NCI-H460 (cell line): ENCODE results near the gene DNASE2B. TPM values are rescaled to one million over a fixed set of nuclear protein-coding genes. Genes with fewer than 3 reads are reported as not detected.

Source experiments
- DNase-seq: peaks from one replicate; pipeline ENCODE4 v3.0.0-alpha.2; 2016; ENCODE audit warnings: low read depth; ENCODE audit errors: extremely low read depth
- total RNA-seq: library from RNA; depleted of rRNA; stranded (reverse); fragments of >200 nt; shearing (Covaris generic); gene quantifications from 2 replicates; pipeline ENCODE4 v1.2.3, GENCODE V29; 2014

The DNASE2B gene
- total RNA-seq, 1 experiment from 2014 or later: not detected

DNA sequence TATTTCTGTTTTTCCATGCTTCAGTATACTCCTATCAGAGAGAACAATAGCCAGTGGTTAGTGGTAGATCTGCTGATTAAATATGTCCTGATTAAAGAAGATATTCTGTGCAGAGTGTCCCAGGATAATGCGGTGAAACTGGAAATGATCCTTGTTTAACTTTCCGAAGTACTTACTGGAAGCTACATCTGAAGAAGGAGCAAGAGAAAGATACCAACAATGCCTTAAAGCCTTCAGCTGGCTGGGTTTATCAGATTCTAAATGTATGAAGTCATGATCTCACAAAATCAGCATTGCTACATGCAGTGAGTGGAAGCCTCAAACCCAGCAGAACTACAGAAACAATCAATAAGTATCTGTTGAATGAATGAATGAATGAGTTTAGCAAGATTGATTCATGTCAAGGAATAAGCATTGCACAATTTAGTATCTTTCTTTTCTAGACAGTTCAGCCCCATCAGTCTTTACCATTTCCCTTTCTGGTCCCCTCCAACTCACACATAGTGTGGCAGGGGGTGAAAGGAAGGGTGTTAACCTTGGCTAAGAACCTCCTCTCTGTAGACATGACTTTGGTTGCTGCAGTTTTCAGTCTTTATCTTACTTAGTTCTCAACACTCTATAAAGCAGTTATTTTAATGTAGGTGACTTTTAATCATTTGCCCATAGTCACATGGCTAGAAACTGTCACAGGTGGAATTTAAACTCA lies 24.7 kb upstream of the DNASE2B start:
- no peak for DNase-seq

DNA sequence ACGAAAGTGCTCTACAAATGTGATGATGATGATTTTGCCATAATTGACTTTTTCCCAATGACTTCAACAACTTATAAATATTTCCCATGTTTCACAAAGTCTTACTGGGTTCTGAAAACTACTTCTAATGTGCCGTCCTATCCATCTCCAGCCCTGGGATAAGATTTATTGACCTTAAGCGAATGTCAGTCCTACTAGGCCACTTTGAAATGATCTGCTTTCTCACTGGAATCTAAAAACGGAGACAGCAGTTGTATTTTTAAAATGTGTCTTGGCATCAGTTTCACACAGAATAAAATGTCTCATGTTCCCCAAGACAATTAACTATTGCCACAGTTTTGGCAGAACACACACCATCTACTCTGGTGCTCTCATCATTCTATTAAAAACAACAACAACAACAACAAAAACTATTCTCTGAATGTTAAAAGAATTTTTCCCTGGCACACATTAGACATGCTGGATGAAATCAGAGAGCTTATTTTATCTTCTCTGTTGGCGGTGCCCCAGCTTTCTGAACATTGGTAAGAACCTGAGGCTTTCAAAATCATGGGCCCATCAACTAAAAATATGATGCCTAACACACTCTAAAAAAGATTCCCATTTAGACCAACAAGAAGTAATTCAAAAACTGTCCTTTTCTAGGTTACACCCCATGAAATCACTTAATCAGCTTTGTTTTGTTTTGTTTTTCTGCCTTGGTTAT lies 23.1 kb upstream of the DNASE2B start:
- DNase-seq: no peak

- DNase-seq: no peak
These were observed 22.0 kb upstream of the DNASE2B start for GRCh38 chr1:84376000-84376910.

- DNase-seq: no peak
These were observed 20.7 kb upstream of the DNASE2B start for GRCh38 chr1:84377480-84378095.

DNA sequence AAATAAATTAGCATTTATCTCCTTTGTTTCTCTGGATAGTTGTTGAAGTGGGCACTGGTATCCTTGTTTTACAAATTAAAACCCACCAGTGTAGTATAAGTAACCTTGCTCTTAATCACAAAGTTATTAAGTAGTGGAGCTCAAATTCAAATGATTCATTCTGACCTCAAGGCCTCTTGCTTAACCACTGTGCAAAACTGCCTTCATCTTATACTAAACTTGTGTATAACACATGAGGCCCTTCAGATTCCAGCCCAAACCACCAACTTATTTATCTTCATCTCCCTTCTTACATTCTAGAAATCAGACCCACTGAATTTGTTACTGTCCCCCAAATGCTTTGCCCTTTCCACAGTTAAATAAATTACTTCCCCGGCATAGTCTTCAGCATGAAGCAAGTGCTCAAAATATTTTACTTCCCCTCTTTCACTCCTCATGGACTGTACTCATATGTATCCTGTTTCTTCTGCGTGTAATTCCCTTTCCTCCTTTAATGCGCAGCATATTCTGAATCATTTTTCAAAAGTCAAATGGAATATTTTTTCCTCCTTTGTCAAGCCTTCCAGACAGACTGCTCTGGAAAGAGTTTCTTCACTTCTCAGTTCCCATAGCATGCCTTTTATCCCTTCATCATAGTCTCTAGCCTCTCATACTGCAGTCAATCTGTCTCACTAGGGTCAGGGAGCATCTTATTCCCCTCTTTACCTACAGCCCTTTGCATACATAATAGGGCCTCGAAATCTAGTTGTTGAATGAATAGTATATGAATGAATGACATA lies 19.0 kb upstream of the DNASE2B start:
- DNase-seq: no peak

DNA sequence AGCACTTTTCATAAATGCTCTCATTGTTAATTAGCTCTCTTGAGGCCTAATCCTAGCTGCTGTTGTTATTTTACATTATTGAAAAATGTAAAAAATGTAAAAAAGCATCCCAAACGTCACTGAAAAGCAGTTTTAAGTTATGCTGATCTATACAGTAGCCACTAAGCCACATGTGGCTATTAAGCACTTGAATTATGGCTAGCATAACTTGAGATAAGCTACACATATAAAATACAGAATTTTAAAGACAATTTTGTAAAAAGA lies 18.4 kb upstream of the DNASE2B start:
- DNase-seq: no peak

GRCh38 chr1:84382127-84382526 lies 16.2 kb upstream of the DNASE2B start:
- no peak for DNase-seq

DNA sequence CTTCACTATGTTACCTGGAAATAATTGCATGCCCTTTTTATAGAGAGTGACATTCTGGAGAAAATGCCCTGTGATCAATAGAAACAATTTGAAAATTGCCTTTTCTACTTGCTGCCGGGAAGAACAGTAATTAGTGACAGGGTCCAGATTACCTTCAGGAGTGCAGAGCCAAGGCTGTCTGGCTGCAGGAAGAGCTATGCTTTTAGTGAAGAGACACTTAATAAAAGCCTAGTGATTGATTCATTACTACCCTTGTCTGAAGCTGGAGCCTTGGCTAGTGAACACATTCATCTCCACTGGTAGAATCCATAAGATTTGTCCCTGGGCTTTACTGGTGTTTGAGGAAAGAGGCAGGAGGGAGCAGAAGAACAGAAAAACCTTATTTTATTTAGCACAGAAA lies 12.9 kb upstream of the DNASE2B start:
- no peak for DNase-seq

DNA sequence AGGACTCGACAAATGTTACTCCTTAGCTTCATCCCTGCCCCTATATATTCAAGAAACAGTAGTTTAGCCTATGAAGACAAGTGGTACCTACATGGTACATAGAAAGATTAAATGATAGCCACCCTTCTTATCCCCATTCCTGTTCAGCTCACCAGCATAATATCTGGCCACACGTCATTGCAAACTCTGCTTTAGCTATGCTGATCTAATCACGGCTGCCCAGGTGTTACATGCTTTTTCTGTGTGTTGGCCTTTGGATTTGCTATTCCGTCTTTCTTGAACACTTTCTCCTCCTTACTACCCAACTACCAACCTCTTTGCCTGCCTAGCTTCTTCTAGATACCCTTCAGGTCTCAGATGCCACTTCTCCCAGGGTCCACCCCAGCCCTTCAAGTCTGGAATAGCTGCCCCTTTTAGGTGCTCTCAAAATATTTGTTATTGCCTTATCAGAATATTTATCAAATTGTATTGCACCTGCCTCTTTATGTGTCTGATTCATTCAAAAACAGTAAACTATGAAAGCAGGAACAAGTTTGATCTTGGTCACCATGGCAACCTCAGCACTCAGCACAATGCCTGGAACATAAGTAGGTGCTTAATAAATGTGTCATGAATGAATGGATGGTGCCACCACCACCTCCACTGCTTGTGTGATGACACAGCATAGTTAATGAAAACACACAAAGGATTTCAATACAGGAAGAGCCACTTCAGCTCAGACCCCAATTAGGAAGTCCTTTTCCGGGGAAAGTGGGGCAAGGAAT lies 11.4 kb upstream of the DNASE2B start:
- no peak for DNase-seq

DNA sequence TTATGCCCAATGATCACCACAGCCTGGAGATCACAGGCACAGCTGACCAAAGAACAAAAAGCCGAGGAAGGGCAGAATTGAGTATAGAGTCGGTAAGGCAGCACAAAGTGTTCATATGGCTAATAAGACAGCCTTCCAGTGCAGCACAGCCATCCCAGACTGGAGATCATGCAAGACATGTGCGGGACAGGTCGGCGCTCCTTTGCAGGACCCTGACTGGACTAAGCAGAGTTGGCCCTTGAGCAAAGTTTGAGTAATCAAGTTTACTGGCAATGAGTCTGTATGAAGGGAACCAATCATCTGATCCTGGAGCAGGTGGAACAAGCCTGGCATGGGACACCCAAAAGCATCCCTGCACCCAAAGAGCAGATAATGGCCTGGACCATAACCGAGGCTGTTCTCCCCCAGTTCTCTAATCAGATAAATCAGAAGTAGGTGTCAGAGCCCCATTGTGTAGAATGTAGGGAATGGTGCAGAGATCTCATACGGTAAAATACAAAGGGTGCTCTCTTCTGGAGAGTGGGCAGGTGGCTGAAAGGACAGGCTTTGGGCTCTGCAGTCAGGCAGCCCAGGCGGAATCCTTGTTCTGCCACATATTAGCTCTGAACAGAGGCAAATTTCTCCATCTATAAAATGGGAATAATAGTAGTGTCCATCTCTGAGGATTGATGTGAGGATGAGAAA lies 10.7 kb upstream of the DNASE2B start:
- DNase-seq: no peak

DNA sequence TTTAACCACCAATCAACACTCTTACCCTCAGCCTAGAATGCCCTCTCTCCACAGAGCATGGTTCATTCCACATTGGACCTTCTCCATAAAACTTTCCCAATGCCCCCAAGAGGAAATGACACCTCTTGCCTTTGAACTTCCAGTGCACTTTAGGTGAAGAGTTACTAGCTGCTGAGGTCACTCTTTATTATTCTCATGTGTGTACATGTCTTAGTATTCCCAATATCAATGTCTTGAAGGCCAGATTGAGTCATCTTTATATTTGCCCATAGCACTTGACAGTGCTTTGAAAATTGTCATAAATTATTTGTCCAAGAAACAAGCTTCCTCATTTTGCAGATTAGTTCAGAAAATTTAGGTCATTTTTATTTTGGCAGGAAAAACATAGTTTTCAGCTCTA lies 8.1 kb upstream of the DNASE2B start:
- DNase-seq: no peak

DNA sequence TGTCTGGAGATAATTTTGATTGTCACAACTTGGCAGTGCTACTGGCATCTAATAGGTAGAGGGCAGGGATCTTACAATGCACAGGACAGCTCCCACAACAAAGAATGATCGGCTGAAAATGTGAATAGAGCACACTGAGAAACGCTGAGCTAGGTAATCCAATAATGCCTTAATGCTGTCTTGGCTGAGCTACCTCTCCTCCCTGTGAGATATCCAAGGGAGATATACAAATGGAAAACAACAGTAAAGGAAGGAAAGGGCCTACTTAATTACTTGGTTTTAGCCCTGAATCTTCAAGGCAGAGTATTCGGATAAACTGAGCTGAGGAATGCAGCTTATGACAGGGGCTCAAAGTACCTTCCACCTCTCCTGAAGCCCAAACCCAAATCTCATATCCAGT lies 2.9 kb downstream of the DNASE2B start:
- DNase-seq: no peak

- DNase-seq: no peak
These were observed 3.8 kb downstream of the DNASE2B start for GRCh38 chr1:84402060-84402459.

DNA sequence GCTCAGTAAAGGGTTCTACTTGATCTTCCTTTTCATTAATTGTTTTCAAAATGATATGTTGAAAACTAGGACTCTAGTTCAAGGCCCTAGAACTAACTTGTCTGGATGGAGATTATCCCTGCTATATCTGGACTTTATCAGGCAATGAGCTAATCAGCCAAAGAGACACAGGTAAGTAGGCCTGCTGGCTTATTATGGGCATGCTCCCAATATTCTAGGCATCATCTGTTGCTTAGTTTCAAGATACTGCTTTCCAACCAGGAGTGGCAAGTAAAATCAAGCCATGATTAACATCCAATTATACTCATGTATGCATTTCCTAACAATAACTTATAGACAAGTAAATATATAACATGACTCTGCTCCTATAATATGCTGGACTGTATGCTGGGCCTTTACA lies 4.2 kb downstream of the DNASE2B start:
- DNase-seq: no peak

DNA sequence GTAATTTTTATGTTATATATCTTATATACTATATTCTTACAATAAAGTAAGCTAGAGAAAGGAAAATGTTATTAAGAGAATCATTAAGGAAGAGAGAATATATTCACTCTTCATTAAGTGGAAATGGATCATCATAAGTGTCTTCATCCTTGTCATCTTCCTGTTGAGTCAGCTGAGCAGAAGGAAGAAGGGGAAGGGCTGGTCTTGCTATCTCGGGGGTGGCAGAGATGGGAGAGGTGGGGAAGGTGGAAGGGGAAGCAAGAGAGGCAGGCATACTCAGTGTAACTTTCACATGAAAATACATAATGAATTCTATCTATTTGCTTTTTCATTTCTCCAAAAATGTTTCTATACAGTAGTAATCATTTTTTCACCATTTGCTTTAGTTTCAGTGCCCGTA lies 5.1 kb downstream of the DNASE2B start:
- DNase-seq: no peak

- no peak for DNase-seq
These were observed 8.1 kb downstream of the DNASE2B start for GRCh38 chr1:84406346-84406861.

DNA sequence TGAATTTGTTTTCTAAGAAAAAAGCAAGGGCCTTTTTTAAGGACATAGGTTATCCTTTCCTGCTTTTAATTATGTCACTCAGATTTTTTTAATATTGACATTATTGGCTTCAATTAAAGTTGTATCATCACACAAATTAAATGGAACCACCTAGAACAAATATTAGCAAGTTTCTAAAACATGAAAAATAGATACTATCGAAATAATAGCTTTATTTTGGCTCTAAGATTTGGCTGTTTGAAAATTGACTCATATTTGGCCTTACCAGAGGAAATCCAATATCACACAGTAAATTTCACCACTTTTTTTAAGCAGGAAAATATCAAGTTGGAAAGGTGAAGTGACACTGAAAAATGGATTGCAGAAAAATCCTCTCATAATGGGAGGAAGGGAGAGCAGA lies 9.2 kb downstream of the DNASE2B start:
- DNase-seq: no peak

GRCh38 chr1:84407958-84408422 lies 9.7 kb downstream of the DNASE2B start:
- no peak for DNase-seq

GRCh38 chr1:84409888-84410287 lies 11.6 kb downstream of the DNASE2B start:
- no peak for DNase-seq
